ENCODE results near the gene CCDC68.

Gene CCDC68

GRCh38 chr18:54952026-54952425 lies 7.2 kb downstream of the CCDC68 start:
- Histone ChIP-seq H3K27me3 (replicated peaks; ENCODE audit: insufficient read depth, low read length) (no peaks in the 10 kb centered on the region), H3K9me2 (replicated peaks; ENCODE audit: insufficient read depth, low read length) (no peaks in the 10 kb centered on the region), H3K79me2 (ENCODE audit: low read length) (no peaks in the 10 kb centered on the region), H3K4me1 (ENCODE audit: low read length) (no peaks in the 10 kb centered on the region), H3K4me3 (ENCODE audit: low read length) (no peak overlapping the region), H3K9ac (ENCODE audit: low read length) (no peak overlapping the region), H3K36me3 (replicated peaks; ENCODE audit: insufficient read depth, low read length) (no peaks in the 10 kb centered on the region), H3K4me2 (ENCODE audit: low read depth, low read length) (no peak overlapping the region), H2AFZ (ENCODE audit: low read length) (no peak overlapping the region), H3K9me3 (replicated peaks; ENCODE audit: insufficient read depth, low read length) (no peaks in the 10 kb centered on the region), H4K20me1 (ENCODE audit: insufficient read depth, low read length) (no peaks in the 10 kb centered on the region), H3K27ac (ENCODE audit: low read length) (no peak overlapping the region), H3F3A (ENCODE audit: insufficient read depth, low read length) (no peaks in the 10 kb centered on the region)
- TF ChIP-seq EZH2phosphoT487 (IDR thresholded peaks at IDR 0.05; ENCODE audit: low read length) = no peak
- no peak for TF ChIP-seq CTCF (IDR thresholded peaks at IDR 0.05; ENCODE audit: low read length)
- no peak for TF ChIP-seq EZH2 (optimal IDR thresholded peaks at IDR 0.05; ENCODE audit: low read depth, low read length)
- no peak for DNase-seq

- Histone ChIP-seq H4K20me1 (ENCODE audit: insufficient read depth, low read length) (no peaks in the 10 kb centered on the region), H3K27me3 (replicated peaks; ENCODE audit: insufficient read depth, low read length) (no peaks in the 10 kb centered on the region), H3K4me2 (ENCODE audit: low read depth, low read length) (no peak overlapping the region), H3K9me3 (replicated peaks; ENCODE audit: insufficient read depth, low read length) (no peaks in the 10 kb centered on the region), H2AFZ (ENCODE audit: low read length) (no peak overlapping the region), H3K9me2 (replicated peaks; ENCODE audit: insufficient read depth, low read length) (no peaks in the 10 kb centered on the region), H3K36me3 (replicated peaks; ENCODE audit: insufficient read depth, low read length) (no peaks in the 10 kb centered on the region), H3K4me1 (ENCODE audit: low read length) (0 out of 2 replicates have a peak, but pooled peaks cover 4% of the 10 kb centered on the region), H3K9ac (ENCODE audit: low read length) (no peak overlapping the region), H3K27ac (ENCODE audit: low read length) (no peak overlapping the region), H3K79me2 (ENCODE audit: low read length) (no peaks in the 10 kb centered on the region), H3K4me3 (ENCODE audit: low read length) (no peak overlapping the region), H3F3A (ENCODE audit: insufficient read depth, low read length) (no peaks in the 10 kb centered on the region)
- no peak for DNase-seq
- TF ChIP-seq CTCF (IDR thresholded peaks at IDR 0.05; ENCODE audit: low read length) (no peak), EZH2 (optimal IDR thresholded peaks at IDR 0.05; ENCODE audit: low read depth, low read length) (no peak), EZH2phosphoT487 (IDR thresholded peaks at IDR 0.05; ENCODE audit: low read length) (no peak)
Measured at GRCh38 chr18:54950221-54950620, 9.0 kb downstream of the CCDC68 start.

- no peak for TF ChIP-seq CTCF (IDR thresholded peaks at IDR 0.05; ENCODE audit: low read length)
- no peak for TF ChIP-seq EZH2 (optimal IDR thresholded peaks at IDR 0.05; ENCODE audit: low read depth, low read length)
- no peak for TF ChIP-seq EZH2phosphoT487 (IDR thresholded peaks at IDR 0.05; ENCODE audit: low read length)
- no peak overlapping the region for H3K9ac ChIP-seq (ENCODE audit: low read length)
- no peaks in the 10 kb centered on the region for H3K36me3 ChIP-seq (replicated peaks; ENCODE audit: insufficient read depth, low read length)
- no peak overlapping the region for H2AFZ ChIP-seq (ENCODE audit: low read length)
- 0 out of 2 replicates have a peak, but pooled peaks cover 4% of the 10 kb centered on the region for H3K4me1 ChIP-seq (ENCODE audit: low read length)
- DNase-seq = no peak
- H3K27me3 ChIP-seq (replicated peaks; ENCODE audit: insufficient read depth, low read length) = no peaks in the 10 kb centered on the region
- no peak overlapping the region for H3K4me3 ChIP-seq (ENCODE audit: low read length)
- no peak overlapping the region for H3K27ac ChIP-seq (ENCODE audit: low read length)
- no peaks in the 10 kb centered on the region for H3K79me2 ChIP-seq (ENCODE audit: low read length)
- no peaks in the 10 kb centered on the region for H3F3A ChIP-seq (ENCODE audit: insufficient read depth, low read length)
- H3K4me2 ChIP-seq (ENCODE audit: low read depth, low read length) = no peak overlapping the region
- no peaks in the 10 kb centered on the region for H3K9me2 ChIP-seq (replicated peaks; ENCODE audit: insufficient read depth, low read length)
- no peaks in the 10 kb centered on the region for H3K9me3 ChIP-seq (replicated peaks; ENCODE audit: insufficient read depth, low read length)
- H4K20me1 ChIP-seq (ENCODE audit: insufficient read depth, low read length) = no peaks in the 10 kb centered on the region
Measured at GRCh38 chr18:54949588-54949987, 9.7 kb downstream of the CCDC68 start.

All from MM.1S (cell line).